GM18505 (cell line): ENCODE measurements around the gene SHROOM2.

Source experiments
- ATAC-seq: cut with Tn5 transposase; IDR thresholded peaks from one replicate; pipeline ENCODE4 v1.9.1; 2021; ENCODE audit not compliant: unreplicated experiment
- POLR2A ChIP-seq: IDR thresholded peaks from 4 replicates; pipeline ENCODE4 v1.6.1; 2011; ENCODE audit warnings: borderline replicate concordance; ENCODE audit not compliant: insufficient read depth, insufficient read length; ENCODE audit errors: extremely low read depth

The SHROOM2 gene

DNA sequence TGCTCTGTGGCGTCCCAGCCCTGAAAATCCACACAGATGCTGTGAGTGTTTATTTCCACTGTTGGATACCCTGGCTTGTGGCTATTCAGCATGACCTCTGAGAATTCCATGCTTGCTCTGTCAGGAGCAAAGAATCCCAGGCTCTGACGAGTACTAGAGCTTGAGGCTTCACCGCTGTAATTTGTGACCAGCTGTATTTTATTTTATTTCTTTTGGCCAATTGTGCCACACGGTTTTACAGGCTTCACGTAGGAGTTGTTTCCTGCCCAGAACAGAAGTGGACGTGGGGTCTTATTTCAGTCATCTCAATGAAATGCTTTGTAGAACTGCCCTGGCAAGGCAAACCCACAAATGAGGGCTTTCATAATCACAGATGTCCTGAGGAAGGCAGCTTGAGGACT, 111.5 kb downstream of the SHROOM2 start:
- ATAC-seq = no peak
- no peak for TF ChIP-seq POLR2A

DNA sequence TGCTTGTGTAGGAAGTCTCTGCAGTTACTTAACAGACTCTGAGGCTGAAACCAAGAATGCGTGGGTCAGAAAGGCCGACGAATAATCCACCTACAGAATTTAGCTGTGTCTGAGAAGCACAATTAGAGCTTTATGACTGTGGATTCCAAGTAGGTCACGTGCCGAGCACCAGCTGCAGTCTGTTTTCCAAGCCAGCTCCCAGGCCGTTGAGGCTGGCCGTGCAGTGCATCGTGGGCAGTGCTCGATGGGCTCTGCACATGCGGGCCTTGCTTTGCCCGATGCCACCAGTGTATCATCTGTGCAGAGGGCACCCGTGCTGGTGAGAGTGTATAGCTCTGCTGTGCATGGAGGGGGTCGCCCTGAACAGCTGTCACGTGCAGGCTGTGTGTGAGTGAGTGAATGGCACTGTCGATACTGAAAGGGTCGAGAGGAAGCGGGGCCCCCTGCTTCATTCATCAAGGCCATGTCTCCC, 113.4 kb downstream of the SHROOM2 start:
- ATAC-seq = no peak

DNA sequence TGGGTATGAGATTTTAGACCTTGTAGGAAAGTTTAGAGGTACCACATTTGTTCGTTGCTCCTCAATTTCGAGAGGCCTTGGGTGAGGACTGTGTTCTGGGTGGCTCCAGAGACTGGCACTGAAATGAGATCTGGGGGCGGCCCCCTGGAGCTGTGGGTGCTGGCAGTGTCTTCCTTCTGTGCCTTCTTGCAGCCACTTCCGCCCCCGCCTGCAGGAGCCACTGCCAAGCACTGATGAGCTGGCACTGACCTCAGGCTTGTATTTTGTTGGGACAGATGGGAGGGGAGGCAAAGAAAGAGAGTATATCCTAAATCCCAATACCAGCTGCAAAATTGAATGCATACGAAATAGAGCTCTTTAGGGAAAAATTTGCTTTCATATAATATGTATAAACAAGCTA, 116.4 kb downstream of the SHROOM2 start:
- TF ChIP-seq POLR2A = no peak
- no peak for ATAC-seq

More for the DNA sequence above, 113.4 kb downstream of the SHROOM2 start:
- no peak for TF ChIP-seq POLR2A

DNA sequence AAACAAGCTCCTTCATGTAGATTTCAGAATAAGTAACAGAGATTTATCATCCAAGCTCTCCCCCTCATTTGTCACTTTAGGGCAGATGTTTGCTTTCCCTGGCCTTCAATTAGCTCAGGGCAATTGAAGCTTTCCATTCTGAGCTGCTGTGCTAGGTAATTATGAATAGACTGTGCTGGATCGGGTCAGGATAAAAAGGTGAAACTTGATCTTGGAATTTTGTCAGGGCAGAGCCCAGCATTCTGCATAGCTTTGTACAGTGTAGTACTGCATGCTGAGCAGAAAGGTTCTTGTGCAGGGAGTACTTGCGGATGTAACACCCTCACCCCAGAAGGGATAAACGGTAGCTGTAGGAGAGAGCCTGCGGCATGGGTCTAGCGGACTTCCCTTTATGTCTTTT, 116.9 kb downstream of the SHROOM2 start:
- no peak for ATAC-seq
- no peak for TF ChIP-seq POLR2A

DNA sequence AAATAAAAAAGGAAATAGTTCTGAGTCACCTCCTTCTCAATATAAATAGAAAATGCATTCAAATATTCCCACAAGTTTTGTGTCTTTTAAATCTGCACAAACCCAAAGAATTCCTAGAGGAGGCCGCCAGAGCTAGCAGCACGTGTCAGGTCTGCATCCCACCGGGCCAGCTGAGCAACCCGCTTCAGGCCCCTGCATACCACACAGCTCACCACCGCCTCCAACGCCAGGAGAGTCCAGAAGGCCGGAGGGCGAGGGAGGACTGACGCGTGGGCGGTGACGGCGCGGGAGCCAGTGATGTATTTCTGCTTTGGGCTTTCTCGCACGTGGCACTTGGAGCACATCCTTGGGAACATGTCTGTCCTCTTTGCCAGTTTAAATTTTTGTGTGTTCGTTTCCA, 119.1 kb downstream of the SHROOM2 start:
- TF ChIP-seq POLR2A = no peak
- no peak for ATAC-seq

DNA sequence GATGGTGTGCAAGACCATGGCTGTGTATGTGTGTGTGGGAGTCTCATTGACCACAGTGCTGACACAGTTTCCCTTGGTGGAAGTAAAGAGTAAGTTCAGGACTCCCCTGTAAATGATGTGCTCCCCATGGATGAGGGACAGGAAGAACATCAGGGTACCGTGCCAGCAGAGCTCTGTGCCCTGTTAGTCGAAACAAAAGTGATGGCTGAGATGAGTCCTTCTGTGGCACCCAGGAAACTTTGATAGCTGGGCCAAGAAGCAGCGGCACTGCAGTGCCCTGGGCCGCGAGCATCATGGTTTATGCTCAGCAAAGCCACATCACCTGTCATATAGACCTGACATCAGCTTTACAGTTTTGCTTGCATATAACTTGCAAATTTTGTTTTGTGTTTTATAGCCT, 119.5 kb downstream of the SHROOM2 start:
- ATAC-seq = no peak

DNA sequence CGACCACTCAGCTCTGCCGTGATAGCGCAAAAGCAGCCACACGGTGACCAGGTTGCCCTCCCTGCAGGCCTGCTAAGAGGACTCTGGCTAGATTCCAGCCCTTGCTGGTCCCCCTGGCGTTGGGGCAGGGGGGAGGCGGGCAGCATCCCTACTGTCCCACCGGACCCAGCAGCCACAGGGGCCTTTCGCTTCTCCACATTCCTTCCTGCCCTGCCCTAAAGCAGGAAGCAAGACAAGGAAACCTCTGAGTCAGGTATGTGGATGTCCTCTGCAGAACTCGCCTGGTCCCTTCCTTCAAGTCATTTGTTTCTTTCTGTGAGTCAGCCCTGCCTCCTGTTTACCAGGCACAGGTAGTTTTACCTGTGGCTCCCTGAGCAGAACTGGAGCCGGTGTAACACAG, 120.7 kb downstream of the SHROOM2 start:
- TF ChIP-seq POLR2A = no peak
- ATAC-seq = no peak

More for the DNA sequence above, 119.5 kb downstream of the SHROOM2 start:
- no peak for TF ChIP-seq POLR2A

DNA sequence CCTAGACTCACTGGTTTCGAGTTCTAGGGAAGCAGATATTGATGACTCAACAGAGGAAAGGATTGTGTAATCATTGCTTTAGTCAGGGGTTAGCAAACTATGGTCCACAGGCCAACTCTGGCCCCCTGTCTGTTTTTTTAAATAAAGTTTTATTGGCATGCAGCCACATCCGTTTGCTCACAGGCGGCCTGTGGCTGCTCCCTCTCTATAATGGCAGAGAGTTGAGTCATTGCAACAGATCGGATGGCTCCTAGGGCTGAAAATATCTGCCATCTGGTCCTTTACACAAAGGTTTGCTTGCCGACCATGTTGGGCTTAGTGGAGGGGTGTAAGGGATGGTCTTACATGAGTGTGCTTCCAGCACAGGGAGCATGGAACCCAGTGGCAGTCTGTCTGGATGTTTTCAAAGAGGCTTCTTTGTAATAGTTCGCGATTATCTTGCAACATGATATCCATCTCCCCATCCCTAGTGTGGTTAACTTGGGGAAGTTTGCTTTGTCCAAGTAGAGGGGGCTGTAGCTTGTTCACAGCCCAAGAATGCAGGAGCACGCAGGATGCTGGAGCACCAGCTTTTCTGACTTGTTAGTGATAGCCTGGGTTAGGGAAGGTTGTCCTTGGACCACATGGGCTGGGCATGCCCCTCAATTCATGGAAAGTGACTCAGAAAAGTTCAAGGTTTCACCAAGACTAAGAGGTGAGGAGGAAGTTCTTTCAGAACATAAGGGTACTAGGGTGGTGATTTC, 121.6 kb downstream of the SHROOM2 start:
- TF ChIP-seq POLR2A = no peak
- ATAC-seq = no peak

DNA sequence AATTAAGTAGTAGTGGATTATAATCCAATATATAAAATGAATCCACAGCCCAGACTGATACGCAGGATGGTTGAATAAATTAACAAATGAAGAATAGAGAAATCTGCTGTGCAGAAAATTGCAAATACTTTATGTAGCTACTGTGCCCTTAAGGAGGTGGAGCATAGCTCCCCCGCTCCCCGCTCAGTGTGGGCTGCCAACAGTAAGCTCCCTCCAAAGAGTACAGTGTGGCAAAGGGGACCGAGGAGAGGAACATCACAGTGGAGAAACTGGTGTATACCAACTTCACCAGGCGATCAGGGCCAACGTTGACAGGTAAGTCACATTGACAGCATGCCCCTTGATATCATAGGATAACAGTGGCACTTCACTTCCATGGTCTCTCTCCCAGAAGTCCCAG, 123.0 kb downstream of the SHROOM2 start:
- TF ChIP-seq POLR2A = no peak
- ATAC-seq = no peak

DNA sequence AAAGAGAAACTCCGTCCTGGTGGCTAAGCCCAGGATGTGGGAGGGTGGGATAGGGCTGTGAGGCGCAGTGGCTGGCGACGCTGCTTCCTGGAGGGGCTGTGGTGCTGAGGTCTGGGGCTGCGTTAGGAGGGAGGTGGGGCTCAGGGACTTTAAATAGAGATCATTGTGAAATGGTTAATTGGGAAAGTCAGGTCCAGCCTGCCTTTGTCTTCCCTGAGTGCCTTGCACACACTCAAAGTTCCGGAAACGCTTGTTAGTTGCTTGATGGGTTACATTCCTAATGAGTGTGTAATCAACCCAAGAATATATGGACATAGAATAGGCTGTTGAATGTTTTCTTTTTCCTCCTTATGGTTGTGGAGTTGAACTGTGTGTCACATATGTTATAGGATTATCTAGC, 125.3 kb downstream of the SHROOM2 start:
- TF ChIP-seq POLR2A = no peak
- no peak for ATAC-seq

DNA sequence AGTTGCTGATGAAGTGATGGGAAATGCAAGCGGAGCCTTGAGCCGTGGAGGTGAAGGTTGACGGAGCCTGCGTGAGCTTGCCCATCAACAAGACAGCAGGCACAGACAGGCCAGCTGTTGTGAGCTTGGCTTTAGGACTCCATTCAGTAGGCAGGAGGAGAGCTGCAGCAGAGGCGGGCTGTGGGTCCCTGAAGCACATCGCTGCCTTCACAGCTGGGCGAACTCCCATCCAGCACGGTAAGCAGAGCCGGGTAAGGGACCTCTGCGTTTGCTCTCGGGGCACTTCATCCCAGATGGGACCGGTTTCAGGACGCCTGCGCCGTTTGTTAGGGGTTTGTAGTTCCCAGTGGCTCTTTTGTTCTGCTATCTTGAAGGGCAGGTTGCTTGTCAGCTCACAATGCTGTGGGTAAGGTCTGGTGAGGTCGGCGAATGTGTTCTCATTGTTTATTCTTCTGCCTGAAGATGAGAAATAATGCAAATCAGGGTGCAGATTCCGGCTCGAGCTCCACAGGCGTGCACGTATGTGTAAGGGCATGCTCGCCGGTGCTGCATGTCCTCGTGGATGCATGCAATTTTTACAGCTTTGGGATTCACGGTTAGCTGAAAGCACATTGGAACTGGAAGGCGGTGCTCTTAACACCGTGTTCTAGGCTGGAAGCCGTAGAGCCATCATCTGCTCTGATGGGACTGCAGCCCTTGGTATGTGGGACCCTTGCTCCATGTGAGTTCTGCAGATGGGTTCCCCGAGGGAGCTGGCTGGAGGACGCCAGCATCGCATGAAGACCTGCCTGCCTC, 126.3 kb downstream of the SHROOM2 start:
- no peak for ATAC-seq
- TF ChIP-seq POLR2A = no peak

DNA sequence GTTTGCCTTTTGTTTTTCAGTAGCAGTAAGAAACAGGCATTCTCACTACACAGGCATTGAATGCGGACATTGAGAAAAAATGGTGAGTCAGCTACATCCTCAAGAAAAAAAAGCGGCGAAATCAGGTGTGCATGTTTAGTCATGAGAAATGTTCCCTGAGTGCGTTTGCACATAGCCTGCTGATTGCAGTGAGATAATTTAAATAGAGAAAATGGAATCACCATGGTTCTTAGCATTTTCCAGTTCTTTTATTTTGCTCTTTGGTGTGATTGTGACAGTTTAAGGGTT, 126.9 kb downstream of the SHROOM2 start:
- TF ChIP-seq POLR2A = no peak
- no peak for ATAC-seq

DNA sequence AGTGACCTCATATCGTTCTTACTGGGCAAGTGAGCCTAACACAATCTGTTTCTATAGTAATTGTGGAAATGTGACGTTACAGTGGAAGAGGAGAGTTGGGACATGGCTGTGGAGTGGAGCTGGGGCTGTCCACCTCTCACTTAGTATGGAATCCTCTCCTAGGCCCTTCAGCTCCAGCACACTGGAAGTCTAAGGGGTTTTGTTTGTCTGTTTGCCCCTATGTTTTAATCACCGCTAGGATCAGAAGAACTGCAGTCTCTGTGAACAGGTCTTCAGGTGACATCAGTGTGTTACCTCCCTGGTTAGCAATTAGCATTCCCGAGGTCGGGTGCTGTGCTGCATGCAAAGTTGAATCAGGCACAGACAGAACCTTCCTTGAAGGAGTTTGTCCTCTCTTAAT, 131.6 kb downstream of the SHROOM2 start:
- TF ChIP-seq POLR2A = no peak

DNA sequence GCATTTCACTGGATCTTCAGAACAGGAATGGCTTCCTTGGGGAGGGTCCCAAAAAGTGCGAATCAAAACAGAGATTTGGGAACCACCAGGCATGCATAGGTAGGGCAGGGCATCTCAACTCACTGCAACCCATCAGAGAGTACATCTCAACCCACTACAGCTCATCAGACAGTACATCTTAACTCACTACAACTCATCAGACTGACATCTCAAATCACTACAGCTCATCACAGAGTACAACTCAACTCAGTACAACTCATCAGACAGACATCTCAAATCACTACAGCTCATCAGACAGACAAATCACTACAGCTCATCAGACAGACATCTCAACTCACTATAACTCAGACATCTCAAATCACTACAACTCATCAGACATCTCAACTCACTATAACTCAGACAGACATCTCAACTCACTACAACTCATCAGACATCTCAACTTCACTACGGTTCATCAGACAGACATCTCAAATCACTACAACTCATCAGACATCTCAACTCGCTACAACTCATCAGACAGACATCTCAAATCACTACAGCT, 133.5 kb downstream of the SHROOM2 start:
- no peak for ATAC-seq
- no peak for TF ChIP-seq POLR2A

More for the DNA sequence above, 131.6 kb downstream of the SHROOM2 start:
- ATAC-seq = no peak
